Common myeloid progenitor, CD34-positive (primary cell): ENCODE data around the gene TFF3.

ENCODE experiments used
- CTCF ChIA-PET: fragments of 350-600 bp; sonication (Branson Sonifier 250); formaldehyde crosslinking; loops from one replicate; lab custom pipeline; 2021; ENCODE audit warnings: antibody characterized with exemption; lab: Charles Lee
- POLR2A ChIA-PET: fragments of 350-600 bp; sonication (Branson Sonifier 250); formaldehyde crosslinking; loops from one replicate; lab custom pipeline; 2021; ENCODE audit warnings: antibody characterized with exemption; lab: Charles Lee
- DNase-seq, 3 donors: peaks; one replicate each; pipeline versions ENCODE4 v3.0.0 to v3.0.0-alpha.2; 2013
- H3K27ac ChIP-seq, 2 experiments: 1 replicate in 1 of 2; 2 replicates in 1 of 2; pipeline ENCODE4 v1.7.0; 2013; ENCODE audit warnings: inconsistent platforms in 2 of 2, low read length in 2 of 2, mild to moderate bottlenecking in 2 of 2, low read depth in 1 of 2, moderate library complexity in 1 of 2; ENCODE audit not compliant: severe bottlenecking in 2 of 2, insufficient read depth in 1 of 2, poor library complexity in 1 of 2
- H3K27me3 ChIP-seq, 5 experiments: replicated peaks in 2 of 5; 1 replicate in 3 of 5; 2 replicates in 2 of 5; pipeline versions ENCODE4 v1.6.1 to v1.7.0; 2013; ENCODE audit warnings: low read length in 4 of 5, mild to moderate bottlenecking in 2 of 5, moderate library complexity in 2 of 5, inconsistent platforms in 1 of 5; ENCODE audit not compliant: insufficient read depth in 5 of 5, control insufficient read depth in 4 of 5
- H3K36me3 ChIP-seq, 4 experiments: 1 replicate in 2 of 4; 2 replicates in 2 of 4; pipeline versions ENCODE4 v1.6.1 to v1.7.0; 2013; ENCODE audit warnings: low read length in 3 of 4, control low read depth in 1 of 4, mild to moderate bottlenecking in 1 of 4; ENCODE audit not compliant: control insufficient read depth in 4 of 4, insufficient read depth in 4 of 4
- H3K4me1 ChIP-seq, 4 experiments: 1 replicate in 3 of 4; 2 replicates in 1 of 4; pipeline versions ENCODE4 v1.6.1 to v1.7.1; 2013; ENCODE audit warnings: low read length in 3 of 4, mild to moderate bottlenecking in 3 of 4, control low read depth in 1 of 4, inconsistent platforms in 1 of 4, moderate library complexity in 1 of 4; ENCODE audit not compliant: control insufficient read depth in 4 of 4, insufficient read depth in 4 of 4; ENCODE audit errors: control extremely low read depth in 1 of 4
- H3K4me3 ChIP-seq, 7 experiments: 1 replicate in 4 of 7; 2 replicates in 3 of 7; pipeline versions ENCODE4 v1.5.1 to v1.7.0; 2013; ENCODE audit warnings: mild to moderate bottlenecking in 7 of 7, low read length in 6 of 7, moderate library complexity in 6 of 7, inconsistent platforms in 2 of 7, low read depth in 2 of 7, control low read depth in 1 of 7; ENCODE audit not compliant: insufficient read depth in 4 of 7, control insufficient read depth in 1 of 7; ENCODE audit errors: extremely low read depth in 1 of 7
- H3K9me3 ChIP-seq, 5 experiments: 1 replicate in 4 of 5; 2 replicates in 1 of 5; pipeline versions ENCODE4 v1.6.1 to v1.7.1; 2013; ENCODE audit warnings: low read length in 4 of 5, mild to moderate bottlenecking in 2 of 5, inconsistent platforms in 1 of 5, low read depth in 1 of 5, moderate library complexity in 1 of 5; ENCODE audit not compliant: control insufficient read depth in 4 of 5, insufficient read depth in 2 of 5; ENCODE audit errors: control extremely low read depth in 1 of 5
- WGBS: methylation state at CpG from one replicate; pipeline ENCODE4 v1.1.5; 2013; ENCODE audit not compliant: insufficient coverage; 5-methylcytosine and 5-hydroxymethylcytosine counted together

The TFF3 gene

GRCh38 chr21:42346866-42347600, 31.8 kb upstream of the TFF3 start:
- Histone ChIP-seq H3K4me1 (no peaks in the 10 kb centered on the region), H3K27ac (no peak overlapping the region), H3K4me3 (no peak overlapping the region), H3K9me3 (no peaks in the 10 kb centered on the region), H3K27me3 (no peaks in the 10 kb centered on the region), H3K36me3 (no peaks in the 10 kb centered on the region)
- CTCF ChIA-PET = no interaction called here
- POLR2A ChIA-PET = no interaction called here
- DNase-seq = no peak
- 95% methylated on average over 30 of the region's 30 CpGs for WGBS

DNA sequence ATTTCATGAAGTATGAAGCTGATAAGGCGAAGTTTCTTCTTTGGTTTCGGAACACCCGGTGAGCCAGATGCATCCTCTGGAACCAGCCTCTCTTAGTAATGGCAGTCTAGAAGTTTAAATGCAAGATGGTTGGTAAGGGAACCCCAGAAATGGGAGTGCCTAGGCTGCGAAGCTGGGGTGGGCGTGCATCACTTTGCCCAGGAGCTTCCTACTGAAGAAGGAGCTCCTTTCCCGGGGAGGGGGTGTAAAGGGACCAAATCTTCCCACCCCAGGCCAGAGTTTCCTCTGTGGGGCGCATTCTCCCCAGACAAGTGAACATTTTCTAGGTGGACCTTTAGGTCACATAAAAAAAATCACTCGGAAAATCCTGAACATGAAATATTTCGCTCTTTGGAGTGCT, 31.2 kb upstream of the TFF3 start:
- Histone ChIP-seq H3K27ac (no peak overlapping the region), H3K36me3 (no peaks in the 10 kb centered on the region), H3K4me3 (no peak overlapping the region), H3K4me1 (no peaks in the 10 kb centered on the region), H3K27me3 (no peaks in the 10 kb centered on the region), H3K9me3 (no peaks in the 10 kb centered on the region)
- CTCF ChIA-PET = no interaction called here
- no peak for DNase-seq
- 97% methylated on average over 9 of the region's 9 CpGs for WGBS
- POLR2A ChIA-PET = no interaction called here

DNA sequence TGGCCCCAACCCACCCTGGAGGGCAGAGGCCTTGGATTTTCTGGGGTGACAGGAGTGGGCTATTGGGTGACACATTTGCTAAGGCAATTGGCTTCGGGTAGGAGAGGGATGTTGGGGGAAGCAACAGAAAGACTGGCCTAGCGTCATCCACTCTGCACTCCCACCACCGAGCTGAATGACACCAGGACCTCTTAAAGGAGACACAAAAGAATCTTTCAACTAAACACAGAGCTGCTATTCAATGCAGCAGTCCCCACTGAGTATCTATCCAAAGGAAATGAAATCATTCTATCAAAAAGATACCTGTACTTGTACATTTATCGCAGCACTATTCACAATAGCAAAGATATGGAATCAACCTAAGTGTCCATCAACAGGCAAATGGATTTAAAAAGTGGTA, 29.4 kb upstream of the TFF3 start:
- WGBS = 100% methylated on average over 2 of the region's 4 CpGs
- Histone ChIP-seq H3K27me3 (no peaks in the 10 kb centered on the region), H3K4me3 (no peak overlapping the region), H3K27ac (no peak overlapping the region), H3K4me1 (no peaks in the 10 kb centered on the region), H3K36me3 (no peaks in the 10 kb centered on the region), H3K9me3 (no peaks in the 10 kb centered on the region)
- no peak for DNase-seq
- POLR2A ChIA-PET = no interaction called here
- CTCF ChIA-PET = interaction anchor here (0.8 to 1.3 kb wide), 3 partner anchors 13 to 98 kb away, joined by 3 to 4 read pairs (median 3); no protein-coding TSS in a partner anchor

DNA sequence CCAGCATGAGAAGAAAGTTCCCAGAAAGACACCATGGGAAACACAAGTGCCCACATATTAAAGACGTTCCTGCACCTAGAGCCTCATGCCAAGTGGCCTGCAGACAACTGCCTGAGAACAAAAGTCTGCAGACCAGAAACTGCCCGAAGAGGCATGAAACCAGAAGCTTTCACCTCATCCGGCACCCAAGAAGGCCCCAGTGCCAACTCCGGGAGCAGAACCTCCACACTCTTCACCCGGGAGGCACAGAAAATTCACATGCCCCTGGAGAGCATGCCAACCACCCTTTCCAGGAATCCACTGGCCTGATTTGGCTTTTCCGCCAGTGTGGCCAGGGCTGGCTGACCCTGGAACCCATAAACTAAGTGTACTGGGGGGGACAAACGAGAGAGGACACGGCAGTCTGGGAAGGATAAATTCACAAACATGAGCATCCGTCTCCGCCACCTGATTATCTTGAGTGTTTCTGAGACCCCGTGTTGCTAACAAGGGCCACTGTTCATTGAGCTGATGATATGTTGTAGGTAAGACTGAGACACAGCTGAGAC, 28.8 kb upstream of the TFF3 start:
- DNase-seq = no peak
- H3K36me3 ChIP-seq = no peaks in the 10 kb centered on the region
- no peak overlapping the region for H3K27ac ChIP-seq
- 99% methylated on average over 11 of the region's 11 CpGs for WGBS
- ChIA-PET CTCF (interaction anchor here (1.2 to 1.3 kb wide), 2 partner anchors 13 to 34 kb away, joined by 3 to 4 read pairs; no protein-coding TSS in a partner anchor), POLR2A (no interaction called here)
- no peaks in the 10 kb centered on the region for H3K27me3 ChIP-seq
- no peak overlapping the region for H3K4me3 ChIP-seq
- H3K4me1 ChIP-seq = no peaks in the 10 kb centered on the region
- no peaks in the 10 kb centered on the region for H3K9me3 ChIP-seq

DNA sequence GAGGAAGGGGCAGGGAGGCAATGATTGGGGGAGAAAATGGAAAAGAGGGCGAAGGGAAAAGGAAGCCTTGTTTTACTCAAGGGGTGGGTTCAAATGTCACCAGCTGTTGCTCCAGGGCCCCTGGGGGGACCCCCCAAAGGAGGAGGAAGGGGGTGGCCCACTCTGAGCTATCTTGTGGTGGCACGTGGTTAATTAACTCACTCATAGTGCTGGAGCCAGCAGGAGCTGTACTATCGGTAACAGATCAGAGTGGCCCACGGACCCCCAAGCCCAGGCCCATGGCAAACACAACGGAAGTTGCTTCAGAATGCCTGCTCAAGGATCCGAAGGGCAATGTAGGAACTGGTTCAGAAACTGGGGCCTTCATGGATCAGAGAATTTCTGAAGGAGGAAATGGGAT, 28.3 kb upstream of the TFF3 start:
- H3K4me3 ChIP-seq = no peak overlapping the region
- H3K27me3 ChIP-seq = no peaks in the 10 kb centered on the region
- ChIA-PET CTCF (interaction anchor here (0.8 to 1.2 kb wide), 2 partner anchors 10 to 12 kb away, joined by 3 read pairs; no protein-coding TSS in a partner anchor), POLR2A (no interaction called here)
- H3K27ac ChIP-seq = no peak overlapping the region
- H3K4me1 ChIP-seq = no peaks in the 10 kb centered on the region
- 92% methylated on average over 6 of the region's 6 CpGs for WGBS
- no peaks in the 10 kb centered on the region for H3K9me3 ChIP-seq
- no peak for DNase-seq
- no peaks in the 10 kb centered on the region for H3K36me3 ChIP-seq

DNA sequence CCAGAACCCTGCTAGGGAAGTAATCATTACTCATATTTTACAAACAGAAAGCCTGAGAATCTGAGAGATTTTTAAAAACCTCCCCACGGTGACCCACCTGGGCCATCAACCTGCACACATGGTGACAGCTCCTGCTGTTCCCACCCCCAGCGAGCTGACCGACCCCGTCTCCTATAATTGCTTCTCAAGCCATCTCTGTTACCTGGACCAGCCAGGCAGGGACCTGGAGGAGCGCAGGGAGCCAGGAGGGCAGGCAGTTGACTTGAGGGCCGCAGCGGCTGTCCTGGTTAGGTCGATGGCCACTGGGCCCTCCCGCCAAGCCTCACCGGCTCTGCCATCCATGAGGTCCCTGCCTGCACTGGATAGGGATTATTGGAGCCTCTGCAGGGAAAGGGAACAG, 27.9 kb upstream of the TFF3 start:
- no peaks in the 10 kb centered on the region for H3K9me3 ChIP-seq
- no peaks in the 10 kb centered on the region for H3K36me3 ChIP-seq
- H3K27me3 ChIP-seq = no peaks in the 10 kb centered on the region
- H3K27ac ChIP-seq = no peak overlapping the region
- no peak for DNase-seq
- CTCF ChIA-PET = interaction anchor here (0.8 kb wide), 1 partner anchor 10 kb away, joined by 3 read pairs; no protein-coding TSS in a partner anchor
- WGBS = 85% methylated on average over 9 of the region's 10 CpGs
- H3K4me1 ChIP-seq = peaks cover 0 to 3% (median 2%) of the 10 kb centered on the region in 4 experiments
- no peak overlapping the region for H3K4me3 ChIP-seq
- POLR2A ChIA-PET = no interaction called here
